ENCODE data around the gene SH3GL2.

Gene SH3GL2

GRCh38 chr9:17594961-17595360 lies 16.1 kb downstream of the SH3GL2 start (continued):
- TF ChIP-seq CSRNP3 (CRISPR knock-in tag; IDR thresholded peaks at IDR 0.05) (no peak), ZFP30 (CRISPR knock-in tag; IDR thresholded peaks at IDR 0.05) (no peak), GLIS3 (CRISPR knock-in tag; IDR thresholded peaks at IDR 0.05) (no peak), TOX (CRISPR knock-in tag; IDR thresholded peaks at IDR 0.05; ENCODE audit: borderline replicate concordance) (no peak)

GRCh38 chr9:17597977-17598376 lies 19.1 kb downstream of the SH3GL2 start:
- no peak for ATAC-seq
- TF ChIP-seq, protein P1, sequence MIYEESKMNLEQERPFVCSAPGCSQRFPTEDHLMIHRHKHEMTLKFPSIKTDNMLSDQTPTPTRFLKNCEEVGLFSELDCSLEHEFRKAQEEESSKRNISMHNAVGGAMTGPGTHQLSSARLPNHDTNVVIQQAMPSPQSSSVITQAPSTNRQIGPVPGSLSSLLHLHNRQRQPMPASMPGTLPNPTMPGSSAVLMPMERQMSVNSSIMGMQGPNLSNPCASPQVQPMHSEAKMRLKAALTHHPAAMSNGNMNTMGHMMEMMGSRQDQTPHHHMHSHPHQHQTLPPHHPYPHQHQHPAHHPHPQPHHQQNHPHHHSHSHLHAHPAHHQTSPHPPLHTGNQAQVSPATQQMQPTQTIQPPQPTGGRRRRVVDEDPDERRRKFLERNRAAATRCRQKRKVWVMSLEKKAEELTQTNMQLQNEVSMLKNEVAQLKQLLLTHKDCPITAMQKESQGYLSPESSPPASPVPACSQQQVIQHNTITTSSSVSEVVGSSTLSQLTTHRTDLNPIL (CRISPR knock-in tag; IDR thresholded peaks at IDR 0.05; ENCODE audit: low read depth): no peak
- TF ChIP-seq TSHZ2 (CRISPR knock-in tag; IDR thresholded peaks at IDR 0.05): no peak
- no peak for TF ChIP-seq ZNF70 (CRISPR knock-in tag; IDR thresholded peaks at IDR 0.05)
- no peak for TF ChIP-seq ISL1 (CRISPR knock-in tag; IDR thresholded peaks at IDR 0.05)
- no peak for TF ChIP-seq ESRRG (CRISPR knock-in tag; IDR thresholded peaks at IDR 0.05)
- no peak for TF ChIP-seq OSR1 (CRISPR knock-in tag; IDR thresholded peaks at IDR 0.05)
- no peak for TF ChIP-seq CSDC2 (CRISPR knock-in tag; IDR thresholded peaks at IDR 0.05)
- no peak for TF ChIP-seq PPARA (CRISPR knock-in tag; IDR thresholded peaks at IDR 0.05; ENCODE audit: borderline replicate concordance)
- no peak for TF ChIP-seq ZFP3 (CRISPR knock-in tag; IDR thresholded peaks at IDR 0.05)
- TF ChIP-seq CSRNP3 (CRISPR knock-in tag; IDR thresholded peaks at IDR 0.05): no peak

GRCh38 chr9:17600962-17601593 lies 22.2 kb downstream of the SH3GL2 start:
- no peak for ATAC-seq
- TF ChIP-seq CSDC2 (CRISPR knock-in tag; IDR thresholded peaks at IDR 0.05): no peak
- TF ChIP-seq ESRRG (CRISPR knock-in tag; IDR thresholded peaks at IDR 0.05): no peak
- no peak for TF ChIP-seq ZFP3 (CRISPR knock-in tag; IDR thresholded peaks at IDR 0.05)
- no peak for TF ChIP-seq ZC3H10 (CRISPR knock-in tag; IDR thresholded peaks at IDR 0.05)
- TF ChIP-seq PPARA (CRISPR knock-in tag; IDR thresholded peaks at IDR 0.05; ENCODE audit: borderline replicate concordance): no peak
- TF ChIP-seq ZNF8 (CRISPR knock-in tag; IDR thresholded peaks at IDR 0.05): no peak
- no peak for TF ChIP-seq ZNF565 (CRISPR knock-in tag; conservative IDR thresholded peaks at IDR 0.05; ENCODE audit: low read depth)
- TF ChIP-seq TOX (CRISPR knock-in tag; IDR thresholded peaks at IDR 0.05; ENCODE audit: borderline replicate concordance): no peak
- TF ChIP-seq TCF4 (CRISPR knock-in tag; IDR thresholded peaks at IDR 0.05; ENCODE audit: borderline replicate concordance): no peak
- no peak for TF ChIP-seq GLIS3 (CRISPR knock-in tag; IDR thresholded peaks at IDR 0.05)
- TF ChIP-seq ZNF70 (CRISPR knock-in tag; IDR thresholded peaks at IDR 0.05): no peak
- no peak for TF ChIP-seq RARB (CRISPR knock-in tag; IDR thresholded peaks at IDR 0.05)
- TF ChIP-seq OSR1 (CRISPR knock-in tag; IDR thresholded peaks at IDR 0.05): no peak
- TF ChIP-seq, protein P1 (CRISPR knock-in tag; IDR thresholded peaks at IDR 0.05; ENCODE audit: low read depth): no peak
- TF ChIP-seq ISL1 (CRISPR knock-in tag; IDR thresholded peaks at IDR 0.05): no peak
- TF ChIP-seq POU6F1 (CRISPR knock-in tag; IDR thresholded peaks at IDR 0.05; ENCODE audit: borderline replicate concordance, low read depth): no peak
- no peak for TF ChIP-seq ZFP30 (CRISPR knock-in tag; IDR thresholded peaks at IDR 0.05)
